COR-L47 (cell line): Measurements from ENCODE around the gene SKAP1.
"Not testable (repeated sequence)": the region's sequence is repeated elsewhere in the genome, so short reads cannot be mapped to it uniquely, and the experiment has no call there.

Experiments used
- DNase-seq: peaks from one replicate; lab custom pipeline; 2025; lab: John Stamatoyannopoulos, UW

SKAP1 gene

GRCh38 chr17:48282303-48282702, 147.7 kb downstream of the SKAP1 start:
- DNase-seq, result no peak

DNA sequence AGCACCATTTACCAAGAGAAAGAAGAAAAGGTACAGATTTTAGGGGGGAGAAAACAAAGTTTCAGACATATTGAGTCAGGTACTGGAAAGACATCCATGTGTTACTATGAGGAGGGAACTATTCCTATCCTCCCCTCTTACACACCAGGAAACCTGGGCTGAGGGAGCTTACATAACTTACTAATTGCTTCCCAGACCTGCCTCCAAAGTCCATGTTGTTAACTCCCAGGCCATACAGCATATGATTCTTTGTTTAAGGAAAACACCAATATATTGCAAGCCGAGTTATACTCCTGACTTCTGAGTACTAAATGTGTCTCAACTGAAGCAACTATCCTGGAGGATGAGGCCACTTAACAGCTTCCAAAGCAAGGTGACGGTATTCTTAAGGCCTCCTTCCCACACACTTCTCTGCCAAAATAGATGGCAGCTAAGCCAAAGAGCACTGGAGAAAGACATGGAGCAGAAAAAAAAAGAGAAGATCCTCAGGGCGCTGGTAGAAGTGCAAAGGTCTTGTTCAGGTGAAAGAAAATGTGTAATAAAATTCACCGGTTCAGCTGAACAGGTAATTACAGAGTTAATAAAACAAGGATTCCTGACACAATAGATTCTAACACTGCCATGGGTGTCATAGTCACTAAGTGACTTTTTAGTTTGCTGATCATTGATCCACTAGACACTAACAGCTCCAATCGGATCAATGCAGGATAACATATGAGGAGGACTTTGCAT, 151.1 kb downstream of the SKAP1 start:
- no peak for DNase-seq

DNA sequence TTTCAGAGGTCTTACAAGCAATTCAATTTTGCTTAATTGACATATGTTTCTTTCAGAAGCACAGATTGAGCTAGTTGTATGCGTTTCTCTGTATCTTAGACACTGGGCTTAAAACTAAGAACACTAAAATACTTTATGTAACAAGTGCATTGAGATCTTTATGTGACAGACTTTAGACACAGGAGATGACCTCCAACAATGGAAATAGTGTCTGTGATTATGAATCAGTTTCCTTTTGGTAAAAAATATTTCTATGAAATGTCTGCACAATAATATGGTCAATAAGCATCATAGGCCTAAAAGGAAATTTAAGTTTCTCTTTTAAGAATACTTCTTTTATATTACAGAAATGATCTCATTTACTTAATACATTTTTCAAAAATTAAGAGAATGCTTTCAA, 153.2 kb downstream of the SKAP1 start:
- no peak for DNase-seq

DNA sequence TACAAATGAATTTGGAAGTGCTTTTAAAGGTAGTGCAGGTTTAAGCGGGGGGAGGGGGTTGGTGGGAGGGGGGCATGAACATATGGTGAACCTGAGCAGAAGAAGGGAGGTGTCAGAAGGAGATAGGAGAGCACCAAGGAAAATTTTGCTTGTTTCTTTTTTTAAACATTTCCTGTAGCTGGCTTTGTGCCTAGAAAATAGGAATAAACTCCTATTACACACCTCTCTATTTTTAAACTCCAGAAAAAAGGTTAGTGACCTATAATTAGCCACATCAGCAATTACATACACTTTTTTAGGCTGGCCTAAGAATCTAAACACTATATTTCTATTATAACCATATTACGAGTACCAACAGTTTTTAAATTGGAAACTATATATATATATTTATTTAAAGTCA, 159.1 kb downstream of the SKAP1 start:
- peak; percentile 6 for DNase-seq

DNA sequence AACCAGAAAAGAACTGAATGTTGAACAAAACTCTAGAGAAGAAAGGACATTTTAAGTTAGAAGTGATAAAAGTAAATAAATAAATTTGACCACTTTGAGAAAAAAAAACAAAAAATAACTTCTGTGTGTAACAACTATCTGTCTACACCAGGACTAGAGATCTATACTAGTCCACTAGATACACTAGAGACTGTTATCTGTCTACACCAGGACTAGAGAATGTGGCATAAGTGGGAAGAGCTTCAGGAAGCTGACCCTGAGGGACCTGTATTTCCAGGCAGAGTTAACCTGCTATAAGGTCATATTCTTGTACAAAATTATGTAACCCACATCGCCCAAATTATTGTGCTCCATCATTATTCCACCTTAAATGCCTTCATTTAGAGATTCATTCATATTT, 160.8 kb downstream of the SKAP1 start:
- no peak for DNase-seq

GRCh38 chr17:48263731-48264035, 166.3 kb downstream of the SKAP1 start:
- no peak for DNase-seq

- DNase-seq, result no peak
Measured at GRCh38 chr17:48262982-48263730, 166.9 kb downstream of the SKAP1 start.

DNA sequence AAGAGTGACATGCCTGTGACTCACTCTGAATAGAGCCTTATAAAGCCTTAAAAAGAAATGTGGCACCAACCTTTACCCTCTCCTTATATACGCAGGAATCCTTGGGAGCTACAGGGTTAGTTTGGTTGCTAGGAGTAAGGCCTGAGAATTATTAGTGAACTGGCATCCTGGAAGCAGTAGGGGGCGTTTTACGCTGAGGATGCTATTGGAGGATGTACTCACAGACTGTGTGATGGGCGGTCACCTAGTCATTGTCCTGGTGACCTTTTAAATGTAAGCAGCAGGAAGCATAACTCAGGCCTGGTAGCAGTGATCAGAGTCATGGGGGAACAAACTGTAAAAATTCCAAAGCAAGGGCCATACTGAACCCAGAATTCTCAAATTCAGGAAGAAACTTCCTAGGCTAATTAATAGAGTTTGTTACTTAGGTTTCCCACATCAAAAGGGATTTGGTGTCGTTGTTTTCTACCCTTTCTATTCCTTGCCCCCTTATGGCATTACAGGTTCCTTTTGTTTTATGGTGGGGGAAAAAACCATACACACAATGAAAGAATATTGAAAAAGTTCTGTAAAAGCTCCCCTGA, 168.6 kb downstream of the SKAP1 start:
- peak; percentile 6 for DNase-seq

- peak; percentile 65 for DNase-seq
Measured at GRCh38 chr17:48259694-48260291, 170.2 kb downstream of the SKAP1 start.

DNA sequence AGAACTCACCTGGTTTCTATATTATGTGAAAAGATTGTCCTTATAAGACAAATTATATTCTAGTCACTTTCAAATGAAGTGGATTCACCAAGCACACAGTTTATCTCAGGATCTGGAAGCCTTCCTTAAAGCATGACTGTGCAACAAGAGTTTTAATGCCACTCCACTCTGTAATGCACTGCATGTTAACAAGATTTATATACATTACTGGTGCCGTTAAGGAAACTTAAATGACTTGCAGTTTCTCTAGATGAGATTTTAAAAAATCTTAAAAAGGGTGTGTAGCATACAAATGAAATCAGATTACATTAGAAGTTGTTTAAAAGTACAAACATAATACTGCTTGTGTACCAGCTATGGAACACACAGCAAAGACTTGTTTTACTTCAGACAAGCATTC, 171.7 kb downstream of the SKAP1 start:
- DNase-seq, result no peak

GRCh38 chr17:48255759-48256158, 174.3 kb downstream of the SKAP1 start:
- no peak for DNase-seq

DNA sequence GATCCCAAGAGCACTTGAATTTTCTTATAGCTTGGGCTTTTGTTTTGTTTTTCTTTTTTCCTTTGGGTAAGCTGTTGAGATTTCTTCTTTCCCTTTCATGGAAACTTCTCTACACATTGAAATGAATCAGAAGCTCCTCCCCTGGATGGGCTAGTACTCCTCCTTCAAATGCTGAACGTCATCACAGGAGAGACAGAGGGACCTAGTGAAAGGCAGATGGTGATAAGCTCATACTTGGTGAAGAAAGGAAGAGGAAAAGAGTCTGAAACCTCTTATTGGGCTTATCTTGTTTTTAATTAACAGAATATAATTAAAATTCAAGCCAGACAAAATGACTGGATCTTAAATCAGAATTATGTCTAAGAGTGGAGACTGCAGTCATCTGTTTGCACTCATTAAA, 175.1 kb downstream of the SKAP1 start:
- no peak for DNase-seq

GRCh38 chr17:48253975-48254374, 176.0 kb downstream of the SKAP1 start:
- no peak for DNase-seq

GRCh38 chr17:48251950-48252349, 178.1 kb downstream of the SKAP1 start:
- no peak for DNase-seq

DNA sequence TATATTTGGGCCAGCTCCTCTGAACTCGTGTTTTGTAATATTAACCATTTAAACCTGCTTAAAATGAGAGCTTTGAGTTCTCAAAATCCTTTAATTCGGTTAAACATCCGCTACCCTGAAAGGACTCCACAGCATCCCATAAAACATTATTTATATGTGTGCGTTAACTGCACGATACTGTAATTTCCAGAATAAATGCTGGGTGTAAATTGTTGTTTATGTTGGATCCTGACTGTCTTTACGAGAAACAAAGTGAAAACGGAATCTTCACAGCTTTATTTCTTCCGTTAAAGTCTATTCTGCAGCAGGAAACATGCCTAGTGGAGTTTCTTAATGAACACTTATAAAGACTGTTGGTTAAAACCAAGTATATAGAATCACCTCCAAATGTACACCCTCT, 179.1 kb downstream of the SKAP1 start:
- DNase-seq, result no peak

DNA sequence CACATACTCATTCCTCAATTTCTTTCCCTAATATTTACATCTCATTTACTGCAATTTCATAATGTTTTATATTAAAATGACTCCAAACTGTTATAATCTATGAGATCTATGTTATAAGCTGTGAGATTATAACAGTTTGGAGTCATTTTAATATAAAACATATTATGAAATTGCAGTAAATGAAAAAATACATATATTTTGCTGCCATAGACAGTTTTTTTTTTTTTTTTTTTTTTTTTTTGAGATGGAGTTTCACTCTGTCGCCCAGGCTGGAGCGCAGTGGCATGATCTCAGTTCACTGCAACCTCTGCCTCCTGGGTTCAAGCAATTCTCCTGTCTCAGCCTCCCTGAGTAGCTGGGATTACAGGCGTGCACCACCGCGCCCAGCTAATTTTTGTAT, 180.0 kb downstream of the SKAP1 start:
- not testable (repeated sequence) for DNase-seq

- no peak for DNase-seq
Measured at GRCh38 chr17:48247603-48248002, 182.4 kb downstream of the SKAP1 start.

DNA sequence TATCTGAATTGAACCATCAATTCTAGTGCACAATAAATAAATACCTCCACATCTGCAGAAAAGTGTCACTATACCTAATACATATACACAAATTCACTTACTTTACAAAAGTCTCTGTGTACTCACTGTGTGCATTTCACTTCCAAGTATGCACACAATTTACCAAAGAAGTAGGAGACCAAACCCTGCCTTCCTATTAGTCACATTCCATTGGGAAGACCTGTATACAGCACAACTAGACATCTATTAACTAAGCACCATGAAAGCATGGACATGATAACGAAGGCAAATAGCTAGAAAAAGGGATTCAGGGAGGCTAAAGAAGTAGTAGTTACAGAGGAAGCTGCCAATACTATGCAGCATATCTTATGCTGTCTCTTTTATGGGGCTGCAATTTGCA, 183.0 kb downstream of the SKAP1 start:
- no peak for DNase-seq

DNA sequence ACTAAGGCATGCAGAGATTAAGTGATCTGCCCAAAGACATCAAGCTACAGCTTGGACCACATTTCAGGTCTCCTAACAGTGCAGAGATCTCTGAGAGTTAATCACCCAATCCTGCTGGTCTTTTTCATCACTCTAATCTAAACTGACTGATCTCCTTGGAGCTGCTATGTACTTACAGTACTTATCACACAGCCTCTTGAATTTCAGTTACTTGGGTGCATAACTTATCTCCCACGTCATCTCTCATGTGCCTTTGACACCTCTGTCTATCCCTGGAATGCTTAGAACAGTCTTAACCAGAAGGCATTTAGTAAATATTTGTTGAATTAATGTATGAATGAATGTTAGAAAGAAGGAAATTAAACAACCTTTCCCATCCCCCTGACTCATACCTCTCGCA, 183.4 kb downstream of the SKAP1 start:
- DNase-seq, result no peak

DNA sequence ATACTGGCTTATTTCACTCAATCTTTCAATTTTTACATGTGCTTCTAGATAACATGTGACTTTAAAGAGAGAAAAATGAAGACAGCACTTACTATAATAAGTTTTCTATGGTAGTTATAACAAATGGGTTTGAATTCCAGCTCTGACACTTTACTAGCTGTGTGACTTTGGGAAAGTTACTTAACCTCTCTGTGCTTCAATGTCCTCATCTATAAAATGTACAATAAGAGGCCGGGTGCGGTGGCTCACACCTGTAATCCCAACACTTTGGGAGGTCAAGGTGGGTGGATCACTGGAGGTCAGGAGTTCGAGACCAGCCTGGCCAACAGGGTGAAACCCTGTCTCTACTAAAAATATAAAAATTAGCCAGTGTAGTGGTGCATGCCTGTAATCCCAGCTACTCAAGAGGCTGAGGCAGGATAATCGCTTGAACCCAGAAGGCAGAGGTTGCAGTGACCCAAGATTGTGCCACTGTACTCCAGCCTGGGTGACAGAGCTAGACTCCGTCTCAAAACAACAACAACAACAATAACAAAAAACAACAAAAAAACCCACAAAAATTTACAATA, 184.5 kb downstream of the SKAP1 start:
- DNase-seq, result not testable (repeated sequence)

DNA sequence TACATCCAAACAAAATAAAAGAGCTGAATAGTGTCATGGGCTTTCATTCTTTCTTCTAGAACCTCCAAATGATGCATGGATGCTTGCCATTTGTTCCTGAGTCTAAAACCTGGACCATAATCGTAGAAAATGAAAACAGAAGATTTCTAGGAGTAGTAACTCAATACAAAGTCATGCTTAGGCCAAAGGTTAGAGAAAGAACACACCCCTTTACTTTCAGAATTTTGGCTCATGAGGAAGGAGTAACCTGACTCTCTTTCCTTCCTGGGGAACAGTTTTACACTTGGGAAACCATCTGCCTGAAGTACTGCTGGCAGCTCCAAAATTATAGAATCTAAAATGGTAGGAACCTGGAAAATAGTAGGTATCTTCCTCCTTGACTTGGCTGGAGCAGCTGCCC, 185.2 kb downstream of the SKAP1 start:
- DNase-seq, result no peak

DNA sequence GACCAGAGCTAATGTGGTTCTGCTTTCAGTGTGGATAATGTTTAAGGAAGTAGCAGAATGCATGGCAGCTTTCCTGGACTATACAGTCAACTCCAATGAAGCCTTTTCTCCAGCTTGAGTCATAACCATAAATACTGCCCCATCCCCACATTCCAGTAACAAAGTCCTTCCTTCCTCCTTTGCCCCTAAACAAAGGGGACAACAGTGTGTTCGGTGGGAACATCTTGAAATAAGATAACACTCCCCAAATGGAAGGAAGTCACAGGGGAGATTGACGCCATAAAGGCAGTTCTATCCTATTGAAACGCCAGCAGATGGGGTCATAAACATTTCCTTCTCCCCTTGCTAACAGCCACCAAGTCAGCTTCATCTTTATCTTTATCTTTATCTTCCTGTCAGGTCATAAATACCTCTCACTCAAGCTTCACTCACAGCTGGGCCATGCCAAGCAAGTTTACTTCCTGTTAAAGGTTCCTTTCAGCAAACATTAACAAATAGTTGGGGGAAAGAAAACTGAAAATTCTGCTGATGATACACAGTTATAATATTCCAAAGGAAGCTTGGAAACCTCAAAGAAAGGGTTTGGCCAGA, 185.8 kb downstream of the SKAP1 start:
- DNase-seq, result no peak
